HG02571 (cell line): ENCODE results near the gene PPARA.
"Not testable (repeated sequence)": the region's sequence is repeated elsewhere in the genome, so short reads cannot be mapped to it uniquely, and the experiment has no call there.

Source experiments
- ATAC-seq: cut with Tn5 transposase; IDR thresholded peaks from one replicate; pipeline ENCODE4 v1.9.1; 2021; ENCODE audit warnings: mild to moderate bottlenecking, moderate library complexity; ENCODE audit not compliant: unreplicated experiment

The PPARA gene

DNA sequence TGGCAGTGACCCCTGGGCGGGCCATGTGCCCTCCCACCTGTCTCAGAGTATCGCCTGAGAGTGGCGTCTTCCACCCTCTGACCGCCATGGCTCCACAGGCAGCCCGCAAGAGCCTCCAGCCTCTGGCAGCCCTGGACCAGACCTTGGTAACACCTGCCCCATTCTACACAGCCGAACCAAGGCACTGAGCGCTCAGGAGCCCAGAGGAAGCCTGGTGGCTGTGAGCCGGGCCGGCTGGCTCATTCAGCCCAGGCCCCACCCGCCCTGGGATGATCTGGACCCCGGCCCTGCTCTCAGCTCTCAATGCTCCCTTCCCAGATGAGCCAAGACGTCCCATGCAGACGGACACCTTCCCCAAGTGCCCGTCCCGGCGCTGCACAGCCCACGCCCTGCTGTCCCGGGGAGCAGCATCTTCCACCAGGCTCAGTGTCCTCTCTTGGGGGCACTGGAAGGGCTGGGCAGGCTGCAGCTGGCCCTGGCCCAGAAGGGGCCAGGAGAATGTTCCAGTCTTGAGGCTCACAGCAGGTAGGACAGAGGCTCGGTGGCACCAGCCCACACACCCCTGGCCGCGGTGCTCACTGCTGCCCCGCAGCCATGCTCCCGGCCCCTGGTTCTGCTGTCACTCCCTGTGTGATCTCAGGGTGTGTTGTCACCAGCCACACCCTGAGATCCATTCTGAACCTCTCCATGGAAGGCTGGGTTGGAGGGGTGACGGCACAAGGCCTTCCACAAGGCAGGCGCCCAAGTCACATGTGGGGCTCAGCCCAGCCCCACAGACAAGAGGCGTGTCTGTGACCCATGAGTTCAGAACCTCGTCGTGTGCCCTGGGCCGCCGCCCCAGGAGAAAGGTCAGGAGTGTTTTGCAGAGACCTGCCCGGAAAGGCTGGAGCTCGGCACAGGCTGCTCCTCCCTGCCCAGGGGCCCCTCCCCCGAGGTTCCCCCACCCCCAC is 24.2 kb upstream of the PPARA start:
- no peak for ATAC-seq

GRCh38 chr22:46126853-46127385 is 23.4 kb upstream of the PPARA start:
- ATAC-seq: no peak

GRCh38 chr22:46127556-46127955 is 22.8 kb upstream of the PPARA start:
- no peak for ATAC-seq

DNA sequence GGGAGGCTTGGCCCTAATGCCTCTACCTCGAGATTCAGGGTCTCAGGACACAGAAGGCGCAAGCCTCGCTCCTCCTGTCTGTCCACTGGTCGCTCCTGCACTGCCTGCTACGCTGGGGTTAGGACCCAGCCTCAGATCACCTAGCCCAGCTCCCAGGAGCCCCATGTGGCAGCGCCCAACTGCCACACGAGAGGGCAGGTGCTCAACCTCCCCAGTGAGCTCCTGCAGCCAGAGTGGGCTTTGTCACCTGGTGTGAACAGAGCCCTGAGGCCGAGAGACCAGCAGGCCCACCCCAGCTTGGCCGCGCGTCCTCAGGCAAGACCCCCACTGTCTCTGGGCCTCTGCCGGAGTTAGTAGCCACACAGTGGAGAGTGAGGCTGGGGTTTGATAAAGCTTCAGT is 21.7 kb upstream of the PPARA start:
- no peak for ATAC-seq

- ATAC-seq: no peak
These were observed 20.8 kb upstream of the PPARA start for GRCh38 chr22:46129390-46130041.

GRCh38 chr22:46131151-46131587 is 19.2 kb upstream of the PPARA start:
- ATAC-seq: no peak

DNA sequence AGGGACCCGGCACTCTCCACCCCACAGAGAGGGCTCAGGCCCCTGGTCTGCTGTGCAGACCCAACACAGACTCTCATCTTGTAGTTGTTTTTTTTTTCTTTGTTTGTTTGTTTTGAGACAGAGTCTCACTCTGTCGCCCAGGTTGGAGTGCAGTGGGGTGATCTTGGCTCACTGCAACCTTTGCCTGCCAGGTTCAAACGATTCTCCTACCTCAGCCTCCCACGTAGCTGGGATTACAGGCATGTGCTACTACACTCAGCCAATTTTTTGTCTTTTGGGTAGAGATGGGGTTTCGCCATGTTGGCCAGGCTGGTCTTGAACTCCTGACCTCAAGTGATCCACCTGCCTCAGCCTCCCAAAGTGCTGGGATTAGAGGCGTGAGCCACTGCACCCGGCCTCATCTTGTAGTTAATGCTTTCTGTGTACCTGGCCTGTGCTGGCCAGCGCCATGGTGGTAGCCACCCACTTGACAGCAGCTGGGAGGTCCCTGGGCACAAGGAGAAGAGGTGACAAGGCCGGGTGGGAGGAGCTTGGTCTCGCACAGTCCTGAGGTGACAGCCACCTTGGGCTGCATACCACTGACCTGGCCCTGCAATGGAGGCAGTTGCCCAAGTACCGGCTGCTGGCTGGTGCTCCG is 18.0 kb upstream of the PPARA start:
- not testable (repeated sequence) for ATAC-seq

GRCh38 chr22:46132830-46133587 is 17.3 kb upstream of the PPARA start:
- no peak for ATAC-seq

DNA sequence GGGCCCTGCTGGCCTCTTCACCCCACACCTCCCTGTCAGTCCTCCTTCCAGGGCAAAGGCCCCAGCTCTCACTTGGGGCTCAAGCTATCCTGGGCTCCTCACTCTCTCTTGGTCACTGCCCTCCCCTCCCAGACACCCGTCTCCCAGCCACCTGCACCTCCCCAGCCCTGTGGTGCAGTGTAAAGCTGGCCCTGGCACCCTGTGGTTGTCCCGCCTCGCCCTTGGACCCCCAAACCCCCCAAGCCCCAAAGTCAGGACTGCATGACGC is 16.8 kb upstream of the PPARA start:
- ATAC-seq: no peak

DNA sequence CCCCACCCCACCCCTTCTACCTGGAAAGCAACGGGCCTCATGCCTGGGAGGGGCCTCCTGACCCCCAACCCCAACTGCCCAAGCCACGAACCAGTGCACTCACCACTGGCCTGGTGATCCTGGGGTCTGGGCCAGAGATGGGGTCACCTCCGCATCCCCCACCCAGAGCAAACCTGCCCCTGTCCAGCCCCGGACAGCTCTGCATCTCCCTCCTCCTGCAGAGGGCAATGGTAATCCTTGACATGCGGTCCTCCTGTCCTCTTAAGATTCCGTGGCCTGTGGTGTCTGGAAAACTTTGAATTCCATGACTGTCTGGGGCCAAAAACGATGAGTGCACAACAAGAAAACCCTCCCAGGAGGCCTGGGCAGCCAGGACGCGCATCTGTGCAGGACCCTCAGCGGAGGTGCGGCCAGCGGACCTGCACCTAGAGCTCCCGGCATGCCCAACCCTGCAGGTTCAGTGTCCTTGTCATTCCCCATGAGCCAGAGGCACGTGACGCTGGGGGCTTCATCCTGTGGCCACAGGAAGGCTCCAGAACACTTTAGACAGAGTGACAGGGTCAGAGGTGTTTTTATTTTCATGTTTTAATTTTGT is 16.1 kb upstream of the PPARA start:
- no peak for ATAC-seq

- ATAC-seq: no peak
These were observed 14.5 kb upstream of the PPARA start for GRCh38 chr22:46135611-46136485.

DNA sequence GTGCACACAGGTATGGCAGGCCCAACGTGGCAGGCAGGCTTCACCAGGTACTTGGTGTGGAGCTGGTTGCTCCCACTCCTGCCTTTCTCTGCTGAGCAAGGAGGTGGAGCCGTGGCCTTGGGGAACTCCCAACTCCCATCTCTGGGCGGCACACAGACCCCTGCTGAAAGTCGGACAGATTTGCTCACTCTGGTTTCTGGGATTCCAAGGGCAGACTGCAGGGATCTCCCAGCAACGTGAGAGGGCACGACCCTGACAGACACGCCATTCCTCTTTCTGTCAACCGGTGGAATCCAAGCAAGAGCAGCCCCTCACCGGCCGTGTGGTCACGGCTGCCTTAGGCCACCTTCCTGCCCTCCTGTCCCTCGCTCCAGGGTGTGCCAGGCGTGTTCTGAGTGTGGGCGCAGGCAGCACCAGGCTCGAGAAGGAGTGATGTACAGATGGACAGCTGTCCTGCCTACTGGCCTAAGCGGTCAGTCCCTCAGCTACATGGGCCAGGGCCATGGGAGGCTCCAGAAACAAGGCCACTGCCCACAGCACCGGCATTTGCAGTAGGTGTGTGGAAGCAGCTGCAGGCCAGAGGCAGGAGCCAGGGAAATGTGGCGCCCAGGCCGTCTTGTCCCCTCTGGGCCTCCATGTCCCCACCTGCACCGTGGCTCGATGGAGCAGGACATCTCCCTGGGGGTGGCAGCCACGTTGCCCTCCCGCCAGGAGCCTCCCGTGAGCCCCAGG is 13.7 kb upstream of the PPARA start:
- no peak for ATAC-seq

GRCh38 chr22:46137218-46137766 is 13.0 kb upstream of the PPARA start:
- ATAC-seq: no peak

DNA sequence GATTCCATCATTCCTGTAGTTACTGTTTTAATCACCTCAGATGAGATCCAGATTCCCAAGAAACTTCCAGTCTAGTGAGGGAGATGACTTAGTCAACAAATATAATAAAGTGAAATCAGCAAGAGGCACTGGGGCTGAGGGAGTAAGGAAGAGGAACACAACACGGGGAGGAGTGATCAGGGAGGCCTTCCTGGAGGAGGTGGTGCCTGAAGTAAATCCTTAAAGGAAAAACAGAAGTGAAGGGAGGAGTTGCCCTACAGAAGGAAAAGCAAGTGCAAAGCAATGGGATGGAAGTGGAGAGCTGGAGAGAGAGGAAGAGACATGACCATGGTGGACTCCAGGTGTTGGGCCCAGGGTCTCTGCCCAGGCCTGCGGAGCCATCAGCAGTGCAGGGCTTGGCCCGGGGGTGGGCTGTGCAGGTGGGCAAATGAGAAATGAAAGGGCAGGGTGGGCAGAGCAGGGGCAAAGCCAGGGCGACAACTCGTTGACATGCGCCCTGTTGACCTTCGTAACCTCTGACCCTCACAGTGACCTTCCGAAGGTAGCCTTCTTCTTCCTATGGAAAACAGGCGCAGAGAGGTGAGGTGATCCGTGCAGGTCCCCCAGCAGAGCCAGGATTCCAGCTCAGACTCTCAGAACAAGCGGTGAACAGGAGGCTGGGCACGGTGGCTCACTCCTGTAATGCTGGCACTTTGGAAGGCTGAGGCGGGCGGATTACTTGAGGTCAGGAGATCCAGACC is 12.1 kb upstream of the PPARA start:
- ATAC-seq: no peak

GRCh38 chr22:46139417-46139816 is 10.9 kb upstream of the PPARA start:
- ATAC-seq: not testable (repeated sequence)

GRCh38 chr22:46139895-46140350 is 10.4 kb upstream of the PPARA start:
- no peak for ATAC-seq

- no peak for ATAC-seq
These were observed 9.1 kb upstream of the PPARA start for GRCh38 chr22:46140989-46141928.
